Liver (tissue), 9 donors: Measurements from ENCODE around the gene SEMA4D. TPM values are rescaled to one million over a fixed set of nuclear protein-coding genes. Genes with fewer than 3 reads are reported as not detected.

ENCODE experiments used
- DNase-seq: peaks from one replicate; pipeline ENCODE4 v3.0.0-alpha.2; 2017; ENCODE audit warnings: low spot score
- H3K27ac ChIP-seq, 2 donors: one replicate each; pipeline ENCODE4 v1.7.0; 2013; ENCODE audit warnings: inconsistent platforms in 2 of 2, low read length in 2 of 2, control low read depth in 1 of 2, low read depth in 1 of 2, mild to moderate bottlenecking in 1 of 2
- H3K27me3 ChIP-seq, 4 donors: one replicate each; pipeline versions ENCODE4 v1.6.1 to v1.7.0; 2013; ENCODE audit warnings: low read length in 3 of 4, inconsistent platforms in 1 of 4, mild to moderate bottlenecking in 1 of 4, moderate library complexity in 1 of 4; ENCODE audit not compliant: control insufficient read depth in 4 of 4, insufficient read depth in 4 of 4
- H3K36me3 ChIP-seq, 4 donors: one replicate each; pipeline versions ENCODE4 v1.6.1 to v1.7.0; 2013; ENCODE audit warnings: low read length in 3 of 4, mild to moderate bottlenecking in 3 of 4, low read depth in 1 of 4, moderate library complexity in 1 of 4; ENCODE audit not compliant: control insufficient read depth in 4 of 4, insufficient read depth in 3 of 4
- H3K4me1 ChIP-seq, 4 donors: one replicate each; pipeline versions ENCODE4 v1.6.1 to v1.7.0; 2013; ENCODE audit warnings: low read length in 3 of 4, mild to moderate bottlenecking in 3 of 4, moderate library complexity in 1 of 4; ENCODE audit not compliant: control insufficient read depth in 4 of 4, insufficient read depth in 4 of 4
- H3K4me3 ChIP-seq, 3 donors: one replicate each; pipeline versions ENCODE4 v1.6.1 to v1.7.0; 2013; ENCODE audit warnings: low read length in 3 of 3, control low read depth in 1 of 3, low read depth in 1 of 3, mild to moderate bottlenecking in 1 of 3
- H3K9ac ChIP-seq, 2 donors: one replicate each; pipeline ENCODE4 v1.7.0; 2013; ENCODE audit warnings: low read length in 2 of 2, mild to moderate bottlenecking in 2 of 2, moderate library complexity in 2 of 2, control low read depth in 1 of 2, low read depth in 1 of 2
- H3K9me3 ChIP-seq, 4 donors: one replicate each; pipeline versions ENCODE4 v1.6.1 to v1.7.0; 2013; ENCODE audit warnings: low read length in 3 of 4; ENCODE audit not compliant: control insufficient read depth in 4 of 4
- ATF3 ChIP-seq: IDR thresholded peaks from 2 replicates; pipeline ENCODE4 v1.6.1; 2016; ENCODE audit warnings: antibody characterized with exemption
- EGR1 ChIP-seq, 2 donors: IDR thresholded peaks; 2 replicates each; pipeline ENCODE4 v1.6.1; 2016 to 2018; ENCODE audit warnings: antibody characterized with exemption in 2 of 2, low read depth in 2 of 2
- FOXA1 ChIP-seq: IDR thresholded peaks from 2 replicates; pipeline ENCODE4 v1.6.1; 2016; ENCODE audit warnings: antibody characterized with exemption
- FOXA2 ChIP-seq: IDR thresholded peaks from 2 replicates; pipeline ENCODE4 v1.6.1; 2016; ENCODE audit warnings: antibody characterized with exemption
- GABPA ChIP-seq, 2 donors: IDR thresholded peaks in 1 of 2; conservative IDR thresholded peaks in 1 of 2; 2 replicates each; pipeline ENCODE4 v1.6.1; 2016; ENCODE audit warnings: antibody characterized with exemption in 2 of 2, mild to moderate bottlenecking in 1 of 2, moderate library complexity in 1 of 2
- HNF4A ChIP-seq, 2 donors: conservative IDR thresholded peaks; 2 replicates each; pipeline ENCODE4 v1.6.1; 2016; ENCODE audit warnings: antibody characterized with exemption in 2 of 2, mild to moderate bottlenecking in 2 of 2
- HNF4G ChIP-seq: IDR thresholded peaks from 2 replicates; pipeline ENCODE4 v1.6.1; 2016; ENCODE audit warnings: antibody characterized with exemption
- JUND ChIP-seq, 2 donors: IDR thresholded peaks; 2 replicates each; pipeline ENCODE4 v1.6.1; 2016; ENCODE audit warnings: antibody characterized with exemption in 2 of 2
- MAX ChIP-seq: IDR thresholded peaks from 2 replicates; pipeline ENCODE4 v1.6.1; 2016; ENCODE audit warnings: antibody characterized with exemption
- RAD21 ChIP-seq, 2 donors: IDR thresholded peaks; 2 replicates each; pipeline ENCODE4 v1.6.1; 2016; ENCODE audit warnings: antibody characterized with exemption in 2 of 2, mild to moderate bottlenecking in 2 of 2
- RXRA ChIP-seq, 2 donors: IDR thresholded peaks; 2 replicates each; pipeline ENCODE4 v1.6.1; 2017 to 2018; ENCODE audit warnings: antibody characterized with exemption in 2 of 2, mild to moderate bottlenecking in 1 of 2
- TAF1 ChIP-seq: conservative IDR thresholded peaks from 2 replicates; pipeline ENCODE4 v1.6.1; 2016; ENCODE audit warnings: antibody characterized with exemption, mild to moderate bottlenecking
- YY1 ChIP-seq: IDR thresholded peaks from 2 replicates; pipeline ENCODE4 v1.6.1; 2016; ENCODE audit warnings: antibody characterized with exemption, mild to moderate bottlenecking
- ZBTB33 ChIP-seq: IDR thresholded peaks from 2 replicates; pipeline ENCODE4 v1.6.1; 2016; ENCODE audit warnings: antibody characterized with exemption
- WGBS: extraction: QIAGEN DNeasy Blood & Tissue Kit; methylation state at CpG from one replicate; pipeline ENCODE4 v1.1.7; 2013; 5-methylcytosine and 5-hydroxymethylcytosine counted together
- polyA plus RNA-seq, 2 donors: library from polyadenylated mRNA; stranded (reverse) in 1 of 2; unstranded in 1 of 2; fragments of 200-250 nt in 1 of 2; fragments of >200 nt in 1 of 2; fragmentation: Nextera tagmentation in 1 of 2; extraction: Ambion mirVana in 1 of 2; gene quantifications; one replicate each; pipeline versions ENCODE4 v1.2.1 to v1.2.3, GENCODE V29; 2013 to 2015
- total RNA-seq, 2 donors: library from RNA; depleted of rRNA; stranded (reverse); fragments of >200 nt; gene quantifications; one replicate each; pipeline ENCODE4 v1.2.3, GENCODE V29; 2014
- donor health status: healthy.
- donor health status: healthy.
- donor health status: healthy.
- donor health status: healthy.
- donor health status: healthy.

The SEMA4D gene
- total and polyA plus RNA-seq, 4 donors: 1.4 to 12.0 (median 4.1) TPM

- Histone ChIP-seq H3K9ac (no peak overlapping the region), H3K36me3 (no peaks in the 10 kb centered on the region), H3K27ac (no peak overlapping the region), H3K27me3 (no peaks in the 10 kb centered on the region), H3K9me3 (no peaks in the 10 kb centered on the region), H3K4me1 (peaks cover 0 to 2% (median 0%) of the 10 kb centered on the region in 4 donors), H3K4me3 (no peak overlapping the region)
- DNase-seq: no peak
- no peak for TF ChIP-seq YY1
- no peak for TF ChIP-seq EGR1 (IDR thresholded peaks at IDR 0.05; ENCODE audit: low read depth in 2 of 2)
- no peak for TF ChIP-seq ZBTB33
- TF ChIP-seq FOXA1: no peak
- no peak for TF ChIP-seq HNF4G
- no peak for TF ChIP-seq MAX
- no peak for TF ChIP-seq RXRA (IDR thresholded peaks at IDR 0.05)
- TF ChIP-seq FOXA2: no peak
- TF ChIP-seq RAD21 (IDR thresholded peaks at IDR 0.05): no peak
- TF ChIP-seq ATF3: no peak
- no peak for TF ChIP-seq GABPA (IDR thresholded peaks at IDR 0.05 in 1 of 2, conservative IDR thresholded peaks at IDR 0.05 in 1 of 2)
- TF ChIP-seq JUND (IDR thresholded peaks at IDR 0.05): no peak
- 93% methylated on average over 14 of the region's 14 CpGs for WGBS
Observed at GRCh38 chr9:89367726-89368437, 130.0 kb downstream of the SEMA4D start.

- no peak overlapping the region for H3K27ac ChIP-seq
- no peak for DNase-seq
- no peaks in the 10 kb centered on the region for H3K27me3 ChIP-seq
- no peaks in the 10 kb centered on the region for H3K9me3 ChIP-seq
- H3K36me3 ChIP-seq: no peaks in the 10 kb centered on the region
- peaks cover 0 to 2% (median 0%) of the 10 kb centered on the region in 4 donors for H3K4me1 ChIP-seq
- H3K9ac ChIP-seq: no peak overlapping the region
- TF ChIP-seq HNF4A (conservative IDR thresholded peaks at IDR 0.05) (no peak), RXRA (IDR thresholded peaks at IDR 0.05) (no peak), FOXA1 (no peak), TAF1 (no peak), EGR1 (IDR thresholded peaks at IDR 0.05; ENCODE audit: low read depth in 2 of 2) (no peak), ZBTB33 (no peak)
- no peak overlapping the region for H3K4me3 ChIP-seq
- WGBS: 97% methylated on average over 4 of the region's 4 CpGs
Observed at GRCh38 chr9:89367281-89367680, 130.6 kb downstream of the SEMA4D start.
